Vagina (tissue), 2 donors: ENCODE data around the gene SLC8A1. TPM values are rescaled to one million over a fixed set of nuclear protein-coding genes. Genes with fewer than 3 reads are reported as not detected.

ENCODE experiments used
- DNase-seq, 2 donors: peaks; one replicate each; pipeline ENCODE4 v3.0.0-alpha.2; 2017; ENCODE audit errors: extremely low spot score in 2 of 2
- H3K27ac ChIP-seq: fragments of 200-600 bp; sonication (generic); one replicate; pipeline ENCODE4 v1.5.1; 2019
- H3K27me3 ChIP-seq: fragments of 200-600 bp; sonication (generic); one replicate; pipeline ENCODE4 v1.5.1; 2019
- H3K36me3 ChIP-seq, 2 donors: fragments of 200-600 bp; sonication (generic); one replicate each; pipeline ENCODE4 v1.5.1; 2017 to 2019
- H3K4me1 ChIP-seq: fragments of 200-600 bp; sonication (generic); one replicate; pipeline ENCODE4 v1.5.1; 2019
- H3K4me3 ChIP-seq, 2 donors: fragments of 200-600 bp; sonication (generic); 1 replicate in 1 of 2; 2 replicates in 1 of 2; pipeline ENCODE4 v1.5.1; 2016 to 2019
- H3K9me3 ChIP-seq: fragments of 200-600 bp; sonication (generic); one replicate; pipeline ENCODE4 v1.5.1; 2019
- POLR2A ChIP-seq, 2 donors: fragments of 450-650 bp; IDR thresholded peaks; one replicate each; pipeline ENCODE4 v1.6.1; 2017; ENCODE audit warnings: antibody characterized with exemption in 2 of 2, mild to moderate bottlenecking in 2 of 2, moderate library complexity in 2 of 2
- POLR2AphosphoS5 ChIP-seq, 2 donors: sonication (generic); formaldehyde crosslinking; IDR thresholded peaks; one replicate each; pipeline ENCODE4 v1.9.0; 2017; ENCODE audit warnings: antibody characterized with exemption in 2 of 2, mild to moderate bottlenecking in 2 of 2, low read depth in 1 of 2; ENCODE audit not compliant: insufficient read depth in 1 of 2
- intact Hi-C: fragments of 100-400 bp; cut with DNase I; formaldehyde crosslinking; loops from one replicate; pipeline ENCODE4 v1.15.1; 2023
- total RNA-seq: library from RNA; depleted of rRNA; stranded (reverse); fragments of >200 nt; gene quantifications from one replicate; pipeline ENCODE4 v1.2.3, GENCODE V29; 2016
- TF ChIP-seq, protein P1 (sequence below), 3 experiments: fragments of 450-650 bp in 2 of 3; fragments of 200-600 bp in 1 of 3; sonication (generic) in 1 of 3; IDR thresholded peaks; one replicate each; pipeline ENCODE4 v1.5.1; 2017 to 2019; ENCODE audit warnings: antibody characterized with exemption in 3 of 3, mild to moderate bottlenecking in 2 of 3, moderate library complexity in 2 of 3

Gene SLC8A1
- total RNA-seq, 1 donor from 2014 or later = 40.8 TPM

DNA sequence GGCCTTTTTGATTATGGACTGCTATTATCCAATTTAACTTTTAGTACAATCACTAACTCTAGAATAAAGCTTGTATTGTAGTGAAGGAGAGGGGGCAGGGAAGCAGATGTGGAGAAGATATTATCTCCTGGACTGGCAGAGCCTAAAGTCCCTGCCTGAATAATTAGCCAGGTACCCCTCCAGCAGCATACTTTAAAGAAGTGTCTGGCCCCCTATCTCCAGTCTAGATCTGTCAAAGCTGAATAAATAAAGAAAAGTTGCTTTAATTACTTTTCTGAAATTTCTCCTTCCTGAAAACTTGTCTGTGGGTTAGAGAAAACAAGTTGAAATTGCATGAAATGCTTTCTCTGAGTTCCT is 258.2 kb downstream of the SLC8A1 start:
- DNase-seq = no peak
- Histone ChIP-seq H3K4me3 (no peak overlapping the region), H3K27ac (no peak overlapping the region), H3K27me3 (no peaks in the 10 kb centered on the region), H3K4me1 (no peaks in the 10 kb centered on the region), H3K9me3 (no peaks in the 10 kb centered on the region), H3K36me3 (no peaks in the 10 kb centered on the region)
- TF ChIP-seq POLR2A (IDR thresholded peaks at IDR 0.05) (no peak), POLR2AphosphoS5 (IDR thresholded peaks at IDR 0.05; ENCODE audit: insufficient read depth in 1 of 2, low read depth in 1 of 2) (no peak)
- TF ChIP-seq, protein P1, sequence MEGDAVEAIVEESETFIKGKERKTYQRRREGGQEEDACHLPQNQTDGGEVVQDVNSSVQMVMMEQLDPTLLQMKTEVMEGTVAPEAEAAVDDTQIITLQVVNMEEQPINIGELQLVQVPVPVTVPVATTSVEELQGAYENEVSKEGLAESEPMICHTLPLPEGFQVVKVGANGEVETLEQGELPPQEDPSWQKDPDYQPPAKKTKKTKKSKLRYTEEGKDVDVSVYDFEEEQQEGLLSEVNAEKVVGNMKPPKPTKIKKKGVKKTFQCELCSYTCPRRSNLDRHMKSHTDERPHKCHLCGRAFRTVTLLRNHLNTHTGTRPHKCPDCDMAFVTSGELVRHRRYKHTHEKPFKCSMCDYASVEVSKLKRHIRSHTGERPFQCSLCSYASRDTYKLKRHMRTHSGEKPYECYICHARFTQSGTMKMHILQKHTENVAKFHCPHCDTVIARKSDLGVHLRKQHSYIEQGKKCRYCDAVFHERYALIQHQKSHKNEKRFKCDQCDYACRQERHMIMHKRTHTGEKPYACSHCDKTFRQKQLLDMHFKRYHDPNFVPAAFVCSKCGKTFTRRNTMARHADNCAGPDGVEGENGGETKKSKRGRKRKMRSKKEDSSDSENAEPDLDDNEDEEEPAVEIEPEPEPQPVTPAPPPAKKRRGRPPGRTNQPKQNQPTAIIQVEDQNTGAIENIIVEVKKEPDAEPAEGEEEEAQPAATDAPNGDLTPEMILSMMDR (IDR thresholded peaks at IDR 0.05) = no peak
- intact Hi-C loops = no loop called here

GRCh38 chr2:40192864-40193669 is 258.8 kb downstream of the SLC8A1 start:
- no peak for DNase-seq
- intact Hi-C loops = no loop called here

GRCh38 chr2:40190457-40190856 is 261.4 kb downstream of the SLC8A1 start:
- Histone ChIP-seq H3K4me1 (no peaks in the 10 kb centered on the region), H3K36me3 (no peaks in the 10 kb centered on the region), H3K27ac (no peak overlapping the region), H3K27me3 (no peaks in the 10 kb centered on the region), H3K4me3 (no peak overlapping the region), H3K9me3 (no peaks in the 10 kb centered on the region)
- intact Hi-C loops = no loop called here
- TF ChIP-seq POLR2AphosphoS5 (IDR thresholded peaks at IDR 0.05; ENCODE audit: insufficient read depth in 1 of 2, low read depth in 1 of 2) (no peak), POLR2A (IDR thresholded peaks at IDR 0.05) (no peak)
- TF ChIP-seq, protein P1 (IDR thresholded peaks at IDR 0.05) = no peak
- no peak for DNase-seq

More at GRCh38 chr2:40192864-40193669, 258.8 kb downstream of the SLC8A1 start:
- no peak overlapping the region for H3K27ac ChIP-seq
- no peaks in the 10 kb centered on the region for H3K36me3 ChIP-seq
- no peaks in the 10 kb centered on the region for H3K4me1 ChIP-seq
- no peaks in the 10 kb centered on the region for H3K27me3 ChIP-seq
- no peak overlapping the region for H3K4me3 ChIP-seq
- TF ChIP-seq, protein P1 (IDR thresholded peaks at IDR 0.05) = no peak
- no peak for TF ChIP-seq POLR2AphosphoS5 (IDR thresholded peaks at IDR 0.05; ENCODE audit: insufficient read depth in 1 of 2, low read depth in 1 of 2)
- TF ChIP-seq POLR2A (IDR thresholded peaks at IDR 0.05) = no peak
- no peaks in the 10 kb centered on the region for H3K9me3 ChIP-seq

GRCh38 chr2:40189881-40190280 is 262.0 kb downstream of the SLC8A1 start:
- Histone ChIP-seq H3K27me3 (no peaks in the 10 kb centered on the region), H3K4me1 (no peaks in the 10 kb centered on the region), H3K4me3 (no peak overlapping the region), H3K9me3 (no peaks in the 10 kb centered on the region), H3K36me3 (no peaks in the 10 kb centered on the region), H3K27ac (no peak overlapping the region)
- intact Hi-C loops = no loop called here
- DNase-seq = no peak
- TF ChIP-seq, protein P1 (IDR thresholded peaks at IDR 0.05) = no peak
- TF ChIP-seq POLR2A (IDR thresholded peaks at IDR 0.05) (no peak), POLR2AphosphoS5 (IDR thresholded peaks at IDR 0.05; ENCODE audit: insufficient read depth in 1 of 2, low read depth in 1 of 2) (no peak)

GRCh38 chr2:40187054-40187453 is 264.8 kb downstream of the SLC8A1 start:
- DNase-seq = no peak
- Histone ChIP-seq H3K4me1 (no peaks in the 10 kb centered on the region), H3K9me3 (no peaks in the 10 kb centered on the region), H3K27ac (no peak overlapping the region), H3K4me3 (no peak overlapping the region), H3K36me3 (no peaks in the 10 kb centered on the region), H3K27me3 (no peaks in the 10 kb centered on the region)
- intact Hi-C loops = no loop called here
- TF ChIP-seq, protein P1 (IDR thresholded peaks at IDR 0.05) = no peak
- TF ChIP-seq POLR2AphosphoS5 (IDR thresholded peaks at IDR 0.05; ENCODE audit: insufficient read depth in 1 of 2, low read depth in 1 of 2) (no peak), POLR2A (IDR thresholded peaks at IDR 0.05) (no peak)
